ENCODE measurements around the gene CFHR5.
"Not testable (repeated sequence)": the region's sequence is repeated elsewhere in the genome, so short reads cannot be mapped to it uniquely, and the experiment has no call there.

CFHR5 gene

GRCh38 chr1:197021716-197022115 lies 44.4 kb downstream of the CFHR5 start:
- DNase-seq: no peak

- no peak for DNase-seq
Measured at GRCh38 chr1:197024460-197024859, 47.1 kb downstream of the CFHR5 start.

GRCh38 chr1:197027359-197027758 lies 50.0 kb downstream of the CFHR5 start:
- DNase-seq: no peak

- no peak for DNase-seq
Measured at GRCh38 chr1:197029749-197030148, 52.4 kb downstream of the CFHR5 start.

- not testable (repeated sequence) for DNase-seq
Measured at GRCh38 chr1:197034631-197035339, 57.4 kb downstream of the CFHR5 start.

GRCh38 chr1:197036861-197037260 lies 59.5 kb downstream of the CFHR5 start:
- DNase-seq: no peak

GRCh38 chr1:197041486-197042353 lies 64.4 kb downstream of the CFHR5 start:
- DNase-seq: no peak

GRCh38 chr1:197042676-197043341 lies 65.5 kb downstream of the CFHR5 start:
- no peak for DNase-seq

- DNase-seq: no peak
Measured at GRCh38 chr1:197049100-197049499, 71.7 kb downstream of the CFHR5 start.

Data from NCI-H2081 treated with DMSO at 0.1 percent for 48 hours (cell line).